Tongue (tissue), 2 donors: ENCODE measurements around the gene FBXW5. TPM values are rescaled to one million over a fixed set of nuclear protein-coding genes. Genes with fewer than 3 reads are reported as not detected.

Source experiments
- DNase-seq: peaks from one replicate; pipeline ENCODE4 v3.0.0-alpha.2; 2015
- total RNA-seq: library from RNA; depleted of rRNA; stranded (reverse); fragments of >200 nt; gene quantifications from one replicate; pipeline ENCODE4 v1.2.3, GENCODE V29; 2014

FBXW5 gene
- total RNA-seq, 1 donor from 2014 or later = 95.9 TPM

- no peak for DNase-seq
These were observed 12.9 kb downstream of the FBXW5 start for GRCh38 chr9:136931611-136932130.

- no peak for DNase-seq
These were observed 14.5 kb downstream of the FBXW5 start for GRCh38 chr9:136930014-136930413.

GRCh38 chr9:136928591-136928990 is 15.9 kb downstream of the FBXW5 start:
- DNase-seq = no peak

GRCh38 chr9:136927343-136928271 is 16.9 kb downstream of the FBXW5 start:
- DNase-seq = no peak

GRCh38 chr9:136926749-136927148 is 17.8 kb downstream of the FBXW5 start:
- no peak for DNase-seq

GRCh38 chr9:136926154-136926704 is 18.3 kb downstream of the FBXW5 start:
- DNase-seq = no peak

GRCh38 chr9:136925414-136926153 is 19.0 kb downstream of the FBXW5 start:
- DNase-seq = no peak

GRCh38 chr9:136923881-136924280 is 20.7 kb downstream of the FBXW5 start:
- no peak for DNase-seq

GRCh38 chr9:136922540-136922939 is 22.0 kb downstream of the FBXW5 start:
- no peak for DNase-seq

- no peak for DNase-seq
These were observed 22.8 kb downstream of the FBXW5 start for GRCh38 chr9:136921718-136922117.

- no peak for DNase-seq
These were observed 23.2 kb downstream of the FBXW5 start for GRCh38 chr9:136921307-136921706.

- no peak for DNase-seq
These were observed 23.8 kb downstream of the FBXW5 start for GRCh38 chr9:136920734-136921231.

GRCh38 chr9:136920069-136920468 is 24.5 kb downstream of the FBXW5 start:
- no peak for DNase-seq

- DNase-seq = no peak
These were observed 26.6 kb downstream of the FBXW5 start for GRCh38 chr9:136917902-136918301.

- DNase-seq = no peak
These were observed 28.0 kb downstream of the FBXW5 start for GRCh38 chr9:136916330-136917184.

GRCh38 chr9:136915632-136916329 is 28.8 kb downstream of the FBXW5 start:
- DNase-seq = no peak

- no peak for DNase-seq
These were observed 30.7 kb downstream of the FBXW5 start for GRCh38 chr9:136913701-136914438.

- no peak for DNase-seq
These were observed 33.7 kb downstream of the FBXW5 start for GRCh38 chr9:136910901-136911245.

GRCh38 chr9:136910197-136910900 is 34.2 kb downstream of the FBXW5 start:
- DNase-seq = no peak
